Kidney glomerular epithelial cell (primary cell): ENCODE results near the gene PTPRM.

ENCODE experiments used
- DNase-seq: peaks from one replicate; lab custom pipeline; 2025; lab: John Stamatoyannopoulos, UW

The PTPRM gene

DNA sequence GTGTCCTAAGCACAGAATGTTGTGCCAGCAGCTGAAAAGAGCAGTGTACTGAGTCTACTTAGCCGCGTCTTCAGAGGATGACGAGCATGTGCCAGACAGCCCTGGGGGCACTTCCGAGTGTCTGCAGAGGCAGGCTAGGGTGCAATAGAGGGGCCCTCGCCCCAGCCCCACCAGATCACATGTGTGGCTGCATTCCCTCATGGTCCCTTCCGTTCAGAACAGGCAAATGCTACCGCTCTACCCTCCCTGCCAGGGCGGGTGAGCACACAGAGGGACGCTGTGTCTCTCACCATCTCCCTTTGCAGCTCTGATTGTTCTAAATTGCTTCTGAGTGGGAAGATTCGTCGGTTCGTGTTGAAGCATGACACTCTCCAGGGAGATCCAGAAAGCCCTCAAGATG lies 829.9 kb downstream of the PTPRM start:
- DNase-seq = no peak

DNA sequence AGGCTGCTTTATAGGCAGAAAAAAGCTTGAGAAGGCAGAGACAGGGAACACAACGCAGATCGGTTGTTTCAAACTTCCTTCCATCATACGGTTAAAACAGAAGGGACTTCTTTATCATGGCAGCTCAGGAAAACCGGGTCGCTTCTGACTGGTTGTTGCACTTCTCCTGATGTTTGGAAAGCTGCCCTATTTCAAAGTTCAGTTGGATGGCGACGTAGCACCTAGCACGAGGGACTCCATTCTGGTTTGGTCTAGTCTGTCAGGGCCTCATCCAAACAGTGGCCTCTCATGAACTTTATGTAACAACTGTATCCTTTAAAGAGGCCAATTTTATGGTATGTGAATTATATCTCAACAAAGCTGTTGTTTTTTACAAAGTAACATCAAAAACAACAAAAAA lies 832.0 kb downstream of the PTPRM start:
- DNase-seq = no peak

DNA sequence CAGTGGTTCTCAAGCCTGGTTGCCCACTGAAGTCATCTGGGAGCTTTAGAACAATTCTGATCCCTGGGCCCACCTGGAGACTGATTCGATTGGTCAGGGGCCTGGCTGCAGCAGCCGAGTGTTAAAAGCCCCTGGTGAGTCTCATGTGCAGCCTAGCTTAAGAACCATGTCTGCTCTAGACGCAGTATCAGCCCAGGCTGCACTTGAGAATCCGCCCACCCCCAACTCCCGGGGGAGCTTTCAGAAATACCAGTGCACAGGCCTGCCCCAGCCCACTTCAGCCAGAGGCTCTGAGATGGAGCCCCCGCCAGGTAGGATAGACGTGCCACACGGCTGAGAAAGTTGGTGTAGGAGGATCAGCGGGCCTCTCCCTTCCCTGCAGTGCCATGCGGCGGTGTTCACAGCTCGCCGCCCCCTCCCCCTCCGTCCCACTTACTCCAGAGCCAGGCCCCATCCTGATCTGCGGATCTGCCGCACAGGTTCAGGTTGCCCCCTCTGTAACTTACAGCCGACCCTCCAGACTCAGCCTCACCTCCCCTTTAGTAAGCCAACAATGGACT lies 833.2 kb downstream of the PTPRM start:
- no peak for DNase-seq

DNA sequence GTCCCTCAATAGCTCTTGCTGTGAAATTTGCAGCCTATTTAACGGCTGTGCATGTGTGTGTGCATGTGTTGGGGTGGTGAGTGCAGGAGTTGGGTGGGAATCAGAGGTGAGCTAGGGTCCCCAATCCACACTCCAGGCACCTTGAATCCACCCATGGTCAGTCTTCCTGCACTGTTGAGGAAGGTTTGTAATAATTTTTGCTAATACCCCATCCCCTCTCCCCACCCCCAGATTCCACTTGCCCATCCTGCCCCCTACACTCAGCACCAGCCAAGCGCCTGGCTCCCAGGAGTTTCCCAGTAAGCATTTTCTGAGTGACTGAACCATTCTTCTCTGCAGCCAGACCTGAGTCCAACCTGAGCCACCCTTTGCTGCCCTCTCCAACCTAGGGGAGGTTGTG lies 833.7 kb downstream of the PTPRM start:
- no peak for DNase-seq

DNA sequence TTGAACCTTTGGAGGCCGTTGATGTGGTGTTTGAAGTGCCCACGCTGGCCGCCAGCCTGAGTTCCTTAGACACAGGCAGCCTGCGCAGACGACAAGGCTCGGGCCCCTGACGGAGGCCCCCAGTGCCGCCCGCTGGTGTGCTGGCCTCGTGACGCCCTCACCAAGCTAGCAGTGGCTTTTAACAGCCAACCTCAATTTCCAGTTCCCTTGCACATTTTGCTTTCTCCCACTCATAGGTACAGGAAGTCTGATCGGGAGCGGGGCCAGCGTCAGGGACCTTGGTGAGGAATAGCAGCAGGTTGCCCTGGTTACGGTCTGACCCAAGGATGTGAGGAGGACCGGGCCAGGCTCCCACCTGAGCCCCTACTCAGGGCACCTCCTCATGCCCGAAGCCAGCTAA lies 834.5 kb downstream of the PTPRM start:
- DNase-seq = no peak

DNA sequence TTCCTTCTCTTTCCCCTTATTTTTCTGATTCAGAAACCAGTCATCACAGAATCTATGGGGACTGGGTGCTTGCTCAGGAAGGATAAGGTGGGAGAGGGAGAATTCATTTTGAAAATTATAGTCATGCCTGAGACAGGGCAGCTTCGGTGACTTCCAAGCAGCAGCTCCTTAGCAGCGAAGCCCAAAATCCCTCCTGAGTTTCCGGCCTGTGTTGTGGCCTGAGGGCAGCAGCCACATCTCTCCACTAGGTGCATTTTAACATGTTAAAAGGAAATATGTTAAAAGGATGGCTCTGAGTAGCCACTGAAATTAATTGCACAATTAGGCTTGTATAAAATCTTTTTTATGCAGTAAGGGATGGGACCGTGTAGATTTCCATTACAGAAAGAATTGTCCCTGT lies 835.1 kb downstream of the PTPRM start:
- DNase-seq = no peak

DNA sequence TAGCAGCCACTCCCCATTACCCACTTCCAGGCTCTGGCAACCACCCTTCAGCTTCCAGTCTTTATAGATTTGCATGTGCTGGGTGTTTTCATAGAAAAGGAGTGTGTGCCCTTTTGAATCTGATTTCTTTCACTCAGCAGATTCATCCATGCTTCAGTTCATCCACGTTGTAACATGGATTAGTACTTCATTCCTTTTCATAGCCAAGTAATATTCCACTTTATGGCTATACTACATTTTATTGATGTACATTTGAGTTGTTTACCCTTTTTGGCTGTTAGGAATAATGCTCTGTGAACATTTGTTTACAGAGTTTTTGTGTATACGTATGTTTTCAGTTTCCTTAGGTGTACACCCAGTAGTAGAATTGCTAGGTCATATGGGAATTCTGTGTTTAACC lies 836.6 kb downstream of the PTPRM start:
- no peak for DNase-seq

DNA sequence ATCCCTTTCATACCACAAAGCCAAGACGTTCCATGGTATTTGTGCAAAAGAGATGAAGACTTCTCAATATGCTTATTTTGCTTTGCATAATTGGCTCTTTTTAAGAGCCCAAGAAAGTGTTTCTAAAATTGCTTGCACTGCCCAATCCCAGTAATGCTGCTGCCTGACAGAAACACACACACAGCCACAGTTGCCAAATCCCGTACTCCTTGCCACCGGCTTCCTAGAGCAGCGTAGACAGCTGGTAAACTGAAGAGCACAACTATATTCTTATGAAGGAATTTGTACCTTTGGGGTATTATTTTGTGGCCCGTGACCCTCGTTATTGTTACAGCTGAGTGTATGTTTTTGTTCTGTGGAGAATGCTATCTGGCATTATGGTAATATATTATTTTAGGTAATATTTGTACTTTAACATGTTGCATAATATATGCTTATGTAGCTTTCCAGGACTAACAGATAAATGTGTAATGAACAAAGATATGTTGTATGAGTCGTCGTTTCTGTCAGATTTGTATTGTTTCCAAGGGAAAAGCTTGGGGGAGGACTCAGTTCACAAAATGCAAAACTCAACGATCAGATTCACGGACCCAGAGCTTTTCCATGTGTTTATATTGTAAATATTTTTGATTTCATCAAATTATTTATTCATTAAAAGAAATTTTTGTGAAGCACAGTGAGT lies 839.2 kb downstream of the PTPRM start:
- no peak for DNase-seq

DNA sequence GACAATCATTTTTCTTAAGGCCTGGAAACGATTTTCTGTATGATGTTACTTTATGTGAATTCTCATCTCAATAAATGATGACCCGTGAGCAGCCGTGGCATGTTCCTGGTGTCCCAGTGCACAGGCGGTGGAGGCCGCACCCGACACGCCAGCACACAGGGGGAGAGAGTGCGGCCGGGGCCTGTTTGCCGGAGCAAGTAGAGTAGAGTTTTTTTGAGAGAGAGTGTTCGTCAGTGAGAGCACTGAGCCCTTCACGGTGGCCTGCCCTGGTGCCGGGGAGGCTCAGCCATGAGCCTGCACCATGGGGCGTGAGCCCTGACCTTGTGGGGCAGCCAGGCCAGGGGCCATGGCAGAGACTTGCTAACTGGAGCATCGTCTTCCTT lies 839.7 kb downstream of the PTPRM start:
- no peak for DNase-seq

DNA sequence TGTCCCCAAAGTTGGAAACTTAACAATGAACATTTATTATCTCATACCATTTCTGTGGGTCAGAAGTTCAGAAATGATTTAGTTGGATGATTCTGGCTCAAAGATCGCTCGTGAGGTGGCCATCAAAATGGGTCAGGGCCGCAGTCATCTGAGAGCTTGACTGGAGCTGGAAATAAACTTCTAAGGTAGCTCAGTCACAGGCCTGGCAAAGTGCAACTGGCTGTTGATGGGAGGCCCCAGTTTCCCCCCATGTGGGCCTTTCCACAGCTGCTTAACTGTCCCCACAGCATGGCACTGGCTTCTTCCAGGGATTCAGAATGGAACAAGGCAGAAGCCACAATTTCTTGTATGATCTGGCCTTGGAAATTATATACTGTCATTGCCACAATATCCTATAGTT lies 842.0 kb downstream of the PTPRM start:
- DNase-seq = no peak

DNA sequence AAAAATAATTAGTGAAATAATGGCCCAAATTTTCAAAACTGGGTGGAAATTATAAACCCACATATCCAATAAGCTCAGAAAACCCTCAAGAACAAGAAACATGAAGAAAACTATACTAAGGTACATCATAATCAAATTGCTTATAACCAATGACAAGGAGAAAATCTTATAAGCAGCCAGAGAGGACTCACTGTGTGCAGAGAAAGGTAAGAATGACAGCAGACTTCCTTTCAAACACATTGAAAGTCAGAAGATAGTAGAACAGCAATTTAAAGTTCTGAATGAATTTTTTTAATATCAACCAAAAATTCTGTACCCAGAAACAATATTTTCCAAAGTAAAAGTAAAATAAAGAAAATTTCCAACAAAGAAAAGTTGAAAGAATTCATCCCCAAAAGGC lies 844.4 kb downstream of the PTPRM start:
- no peak for DNase-seq

DNA sequence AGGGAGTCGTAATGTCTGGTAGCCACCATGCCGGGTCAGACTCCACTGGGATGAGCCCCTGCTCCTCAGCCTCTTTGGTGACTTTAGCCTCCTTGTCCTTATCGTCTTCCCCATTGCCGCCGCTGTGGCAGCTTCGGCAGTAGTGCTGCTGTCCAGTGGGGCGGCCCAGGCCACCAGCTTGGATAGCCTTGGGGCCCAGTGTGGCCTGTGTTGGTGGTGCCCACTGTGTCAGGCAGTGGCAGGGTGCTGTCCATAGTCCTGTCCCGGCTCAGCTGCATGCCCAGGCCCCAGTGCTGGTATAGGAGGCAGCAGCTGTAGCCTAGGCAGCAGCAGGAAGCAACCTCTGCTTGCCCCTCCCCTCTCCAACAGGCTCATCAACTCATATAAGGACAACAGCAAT lies 845.0 kb downstream of the PTPRM start:
- DNase-seq = no peak

DNA sequence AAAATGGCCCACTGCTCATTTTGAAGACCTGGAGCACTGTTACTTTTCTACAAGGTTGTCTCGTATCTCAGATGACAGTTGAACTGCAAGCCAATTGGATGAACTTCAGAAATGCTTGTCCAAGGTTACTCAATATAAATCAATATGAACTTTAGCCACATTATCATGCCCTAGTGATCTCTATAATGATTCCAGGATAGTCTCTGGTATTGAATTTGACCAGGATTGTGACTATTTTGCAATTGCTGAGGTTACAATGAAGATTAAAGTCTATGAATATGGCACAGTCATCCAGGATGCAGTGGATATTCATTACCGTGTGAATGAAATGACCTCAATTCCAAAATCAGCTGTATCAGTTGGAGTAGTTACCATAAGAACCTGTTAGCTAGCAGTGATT lies 846.1 kb downstream of the PTPRM start:
- no peak for DNase-seq

DNA sequence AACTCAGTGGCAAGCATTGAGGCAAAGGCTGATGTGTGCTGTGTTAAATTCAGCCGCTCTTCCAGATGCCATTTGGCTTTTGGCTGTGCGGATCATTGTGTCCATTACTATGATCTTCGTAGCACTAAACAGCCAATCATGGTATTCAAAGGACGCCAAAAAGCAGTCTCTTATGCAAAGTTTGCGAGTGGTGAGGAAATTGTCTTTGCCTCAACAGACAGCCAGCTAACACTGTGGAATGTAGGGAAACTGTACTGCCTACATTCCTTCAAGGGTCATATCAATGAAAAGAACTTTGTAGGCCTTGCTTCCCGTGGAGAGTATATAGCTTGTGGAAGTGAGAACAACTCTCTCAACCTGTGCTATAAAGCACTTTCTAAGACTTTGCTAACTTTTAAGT lies 846.6 kb downstream of the PTPRM start:
- DNase-seq = no peak

DNA sequence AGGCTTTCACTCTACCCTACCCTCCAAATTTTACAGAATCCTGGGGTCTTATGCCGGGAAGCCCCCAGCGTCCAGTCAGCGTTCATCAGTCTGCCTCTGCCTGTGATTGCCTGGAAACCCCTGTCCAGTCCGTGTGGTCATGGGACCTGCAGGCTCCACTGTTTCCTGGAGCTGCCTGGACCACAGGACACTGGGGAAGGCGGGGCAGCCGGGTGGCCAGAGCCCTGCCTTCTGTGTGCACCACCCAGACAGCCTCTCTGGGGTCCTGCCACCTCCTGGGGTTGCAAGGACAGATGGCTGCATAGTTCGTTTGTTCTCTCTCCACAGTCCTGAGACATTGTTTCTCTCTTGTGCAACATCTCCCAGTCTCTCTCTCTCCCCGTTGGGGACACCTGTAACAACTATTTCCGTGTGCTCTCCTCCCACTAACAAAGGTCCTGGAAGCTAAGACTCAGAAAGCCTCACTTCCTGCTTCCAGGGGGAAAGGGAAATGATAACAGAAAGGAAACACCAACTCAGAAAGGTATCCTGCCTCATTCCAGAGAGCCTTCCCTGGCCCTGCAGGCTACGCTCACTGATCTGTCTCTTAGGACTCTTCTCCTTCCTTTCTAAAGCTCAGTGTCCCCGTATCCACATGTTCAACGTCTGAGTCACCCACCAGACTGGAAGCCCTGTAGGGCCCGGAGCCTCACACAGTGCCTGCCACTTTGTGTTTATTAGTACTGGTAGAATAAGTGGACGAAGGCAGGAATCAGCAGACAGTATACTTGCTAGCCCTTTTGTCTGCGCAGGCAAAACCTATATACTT lies 849.3 kb downstream of the PTPRM start:
- no peak for DNase-seq

DNA sequence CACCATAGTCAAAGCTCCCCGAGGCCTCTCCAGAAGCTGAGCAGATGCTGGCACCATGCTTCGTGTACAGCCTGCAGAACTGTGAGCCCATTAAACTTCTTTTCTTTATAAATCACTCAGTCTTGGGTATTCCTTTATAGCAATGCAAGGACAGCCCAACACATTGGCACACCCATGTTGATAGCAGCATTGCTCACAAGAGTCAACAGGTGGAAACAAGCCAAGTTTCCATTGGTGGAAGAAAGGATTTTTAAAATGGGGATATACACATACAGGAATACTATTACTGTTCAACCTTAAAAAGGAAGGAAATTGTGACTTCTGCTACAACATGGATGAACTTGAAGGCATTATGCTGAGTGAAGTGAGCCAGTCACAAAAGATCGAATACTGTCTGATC lies 855.3 kb downstream of the PTPRM start:
- DNase-seq = no peak

DNA sequence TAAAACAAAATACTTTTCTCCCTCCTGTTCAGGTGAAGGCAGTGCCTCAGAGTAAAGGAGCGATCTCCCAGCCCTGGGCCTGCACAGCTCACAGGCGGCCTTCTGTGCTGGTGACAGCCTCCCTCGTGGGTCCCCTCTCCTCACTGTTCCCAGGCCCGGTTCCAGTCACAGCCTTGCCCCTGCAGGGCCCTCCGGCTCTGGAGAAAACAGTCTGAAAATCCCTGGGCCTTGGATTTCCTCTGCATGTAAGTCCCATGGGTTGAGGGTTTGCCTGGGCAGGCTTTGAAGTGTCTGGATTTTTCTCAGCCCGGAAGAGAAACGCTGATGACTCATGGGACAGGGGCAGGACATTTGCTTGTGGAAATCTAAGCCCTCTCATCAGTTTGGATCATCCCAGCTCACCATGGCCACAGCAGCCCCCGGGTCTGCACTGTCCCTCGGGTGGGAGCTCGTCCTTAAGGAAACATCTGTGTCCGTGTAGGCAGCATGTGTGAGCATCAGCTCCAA lies 856.0 kb downstream of the PTPRM start:
- no peak for DNase-seq

DNA sequence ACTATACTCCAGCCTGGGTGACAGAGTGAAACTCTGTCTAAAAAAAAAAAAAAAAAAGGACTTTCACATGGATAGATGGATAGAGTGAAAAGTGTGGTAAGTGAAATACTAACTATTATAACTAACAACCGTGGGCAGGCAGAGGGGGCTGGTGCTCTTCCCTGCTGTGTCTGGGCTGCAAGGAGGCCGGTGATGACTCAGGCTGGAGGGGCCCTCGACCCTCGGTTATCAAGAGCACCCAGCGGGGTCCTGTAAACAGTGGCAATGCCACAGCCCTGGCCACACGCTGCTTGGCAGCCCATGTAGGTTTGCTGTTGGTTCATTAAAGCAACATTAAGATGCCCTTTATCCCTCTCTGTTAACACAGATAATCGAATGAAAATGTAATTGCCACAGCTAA lies 857.4 kb downstream of the PTPRM start:
- DNase-seq = no peak

DNA sequence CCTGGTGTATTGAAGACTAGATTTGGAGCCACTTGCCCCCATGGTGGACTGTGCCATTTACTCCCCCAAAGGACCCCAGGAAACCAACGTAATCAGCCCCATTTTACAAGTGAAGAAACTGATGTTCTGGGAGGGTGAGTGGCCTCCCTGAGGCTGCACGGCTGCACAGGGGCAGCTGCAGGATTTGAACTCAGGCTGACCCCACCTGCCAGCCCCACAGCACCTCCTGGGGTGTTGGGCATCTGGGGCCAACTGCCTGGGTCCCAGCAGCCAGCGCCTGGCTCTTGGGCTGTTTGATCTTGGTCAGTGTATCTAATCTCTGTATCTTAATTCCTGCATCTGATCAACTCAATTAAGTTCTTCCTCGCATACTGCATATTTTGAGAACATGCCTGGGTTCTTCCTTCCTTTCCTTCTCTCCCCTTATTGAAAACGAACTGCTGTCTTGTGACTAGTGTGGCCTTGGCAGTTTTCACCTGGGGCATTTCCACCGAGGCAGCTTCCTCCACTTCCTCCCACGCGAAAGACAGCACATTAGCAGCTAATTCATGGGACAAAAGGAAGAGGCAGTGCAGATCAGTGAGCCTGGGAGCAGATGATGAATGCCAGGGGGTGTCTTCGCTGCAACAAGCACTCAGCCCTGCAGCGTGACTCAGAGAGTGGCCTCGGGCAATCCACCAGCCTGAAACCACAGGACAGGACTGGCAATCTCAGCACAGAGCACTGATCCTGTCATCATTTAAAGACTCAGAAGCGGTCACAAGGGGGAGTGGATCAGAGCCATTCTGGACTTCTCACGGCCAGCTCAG lies 858.0 kb downstream of the PTPRM start:
- DNase-seq = peak; percentile 85

DNA sequence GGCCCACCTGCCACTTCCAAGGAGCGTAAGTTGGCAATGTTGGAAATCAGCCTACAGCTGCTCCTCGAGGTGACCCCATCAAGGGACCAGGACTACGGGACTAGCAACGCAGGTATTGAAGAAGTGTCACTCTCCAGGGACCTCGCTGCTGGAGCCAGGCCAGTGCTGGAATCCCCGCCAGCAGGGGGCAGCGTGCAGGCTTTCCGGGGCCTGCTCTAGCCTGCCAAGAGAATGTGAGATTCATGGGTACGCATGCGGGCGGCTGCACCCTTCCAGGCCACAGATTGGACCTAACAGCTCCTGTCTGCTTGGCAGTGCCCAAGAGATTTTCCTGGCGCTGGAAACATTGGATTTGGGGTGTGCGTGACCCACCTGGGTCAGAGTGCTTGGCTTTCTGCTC lies 859.3 kb downstream of the PTPRM start:
- no peak for DNase-seq

DNA sequence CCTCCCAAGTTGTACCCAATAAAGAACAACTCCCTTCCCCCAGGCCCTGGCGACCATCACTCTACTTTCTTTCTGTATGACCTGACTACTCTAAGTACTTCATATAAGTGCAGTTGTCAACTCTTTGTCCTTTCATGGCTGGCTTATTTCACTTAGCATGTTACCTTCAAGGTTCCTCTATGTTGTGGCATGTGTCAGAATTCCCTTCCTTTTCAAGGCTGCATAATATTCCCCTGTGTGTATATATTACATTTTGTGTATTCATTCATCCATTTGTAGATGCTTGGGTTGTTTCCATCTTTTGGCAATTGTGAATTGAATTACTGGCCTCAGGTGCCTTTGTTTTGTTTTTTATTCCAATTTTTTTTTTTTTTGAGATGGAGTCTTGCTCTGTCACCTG lies 860.2 kb downstream of the PTPRM start:
- DNase-seq = no peak

DNA sequence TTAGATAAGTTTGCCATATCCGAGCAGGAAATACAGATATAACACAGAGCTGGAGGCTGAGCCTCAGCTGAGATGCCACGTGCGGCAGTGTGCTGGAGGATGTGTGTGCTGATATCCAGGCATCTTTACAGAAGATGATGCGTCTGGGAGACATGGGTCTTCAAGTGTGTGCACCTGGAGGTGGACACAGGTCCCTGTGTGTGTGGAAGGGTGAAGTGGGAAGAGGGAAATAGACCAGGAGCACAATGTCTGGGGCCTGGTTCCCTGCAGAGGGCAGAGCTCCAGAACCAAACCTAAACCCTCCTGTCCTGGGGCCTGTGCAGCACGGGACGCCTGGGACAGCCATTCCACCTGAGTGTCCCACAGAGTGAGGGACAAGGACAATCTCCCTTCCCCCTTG lies 861.8 kb downstream of the PTPRM start:
- DNase-seq = no peak

DNA sequence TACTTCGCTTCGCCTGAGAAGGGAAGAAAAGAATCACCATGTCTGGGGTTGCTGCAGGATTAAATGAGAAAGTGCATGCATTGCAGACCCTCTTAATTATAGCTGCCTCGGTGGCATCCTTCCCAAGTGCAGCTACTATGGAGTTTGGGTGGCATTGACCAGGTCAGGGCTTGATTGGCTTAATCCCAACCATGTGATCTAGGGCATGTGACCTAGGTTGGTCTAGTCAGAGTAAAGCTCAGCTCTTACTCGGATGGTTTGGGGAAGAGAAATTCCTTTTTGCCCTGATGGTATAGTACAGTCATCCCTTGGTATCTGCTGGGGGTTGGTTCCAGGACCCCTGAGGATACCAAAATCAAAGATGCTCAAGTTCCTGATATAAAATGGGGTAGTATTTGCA lies 863.9 kb downstream of the PTPRM start:
- DNase-seq = no peak
